ENCODE results near the gene TRPM5. TPM values are rescaled to one million over a fixed set of nuclear protein-coding genes. Genes with fewer than 3 reads are reported as not detected.

TRPM5 gene
- under 0.01 TPM for total RNA-seq

- peak within 1 kb of the TSS; percentile 41 to 43 (median 43) for H3K4me3 ChIP-seq (ENCODE audit: low read length in 3 of 3)
- H3K27ac ChIP-seq (ENCODE audit: low read depth, low read length), result no peak within 1 kb of the TSS
- H3K9ac ChIP-seq (ENCODE audit: low read depth in 1 of 3, low read length in 3 of 3), result no peak within 1 kb of the TSS
- peaks cover 4 to 17% (median 5%) of the 10 kb centered on the region in 3 donors for H3K4me1 ChIP-seq (ENCODE audit: control insufficient read depth in 3 of 3, insufficient read depth in 3 of 3, low read length in 3 of 3)
- no peaks in the 10 kb centered on the region for H3K36me3 ChIP-seq (ENCODE audit: control insufficient read depth in 3 of 3, insufficient read depth in 3 of 3, low read length in 3 of 3)
- peaks cover 48 to 61% (median 52%) of the 10 kb centered on the region in 3 donors for H3K27me3 ChIP-seq (ENCODE audit: control insufficient read depth in 3 of 3, insufficient read depth in 3 of 3, low read length in 3 of 3)
- H3K9me3 ChIP-seq (ENCODE audit: control insufficient read depth in 3 of 3, low read length in 3 of 3), result peaks cover 0 to 4% (median 2%) of the 10 kb centered on the region in 3 donors
These were observed at the start of gene TRPM5 for GRCh38 chr11:2443881-2444820. Gene TRPM5, minus strand, starts transcription at chr11:2444514. Its CDS starts 21,478 bp downstream, at chr11:2423036.

- peaks cover 3 to 9% (median 5%) of the 10 kb centered on the region in 3 donors for H3K9me3 ChIP-seq (ENCODE audit: control insufficient read depth in 3 of 3, low read length in 3 of 3)
- H3K4me3 ChIP-seq (ENCODE audit: low read length in 3 of 3), result no peak overlapping the region
- no peak overlapping the region for H3K27ac ChIP-seq (ENCODE audit: low read depth, low read length)
- no peaks in the 10 kb centered on the region for H3K4me1 ChIP-seq (ENCODE audit: control insufficient read depth in 3 of 3, insufficient read depth in 3 of 3, low read length in 3 of 3)
- H3K27me3 ChIP-seq (ENCODE audit: control insufficient read depth in 3 of 3, insufficient read depth in 3 of 3, low read length in 3 of 3), result peaks cover 4 to 7% (median 5%) of the 10 kb centered on the region in 3 donors
- H3K9ac ChIP-seq (ENCODE audit: low read depth in 1 of 3, low read length in 3 of 3), result no peak overlapping the region
- H3K36me3 ChIP-seq (ENCODE audit: control insufficient read depth in 3 of 3, insufficient read depth in 3 of 3, low read length in 3 of 3), result no peaks in the 10 kb centered on the region
These were observed 44.8 kb upstream of the TRPM5 start for GRCh38 chr11:2489083-2489482.

GRCh38 chr11:2488004-2488403, 43.7 kb upstream of the TRPM5 start:
- H3K9me3 ChIP-seq (ENCODE audit: control insufficient read depth in 3 of 3, low read length in 3 of 3), result peaks cover 3 to 9% (median 5%) of the 10 kb centered on the region in 3 donors
- H3K4me3 ChIP-seq (ENCODE audit: low read length in 3 of 3), result no peak overlapping the region
- H3K27me3 ChIP-seq (ENCODE audit: control insufficient read depth in 3 of 3, insufficient read depth in 3 of 3, low read length in 3 of 3), result peaks cover 12 to 14% (median 12%) of the 10 kb centered on the region in 3 donors
- no peaks in the 10 kb centered on the region for H3K36me3 ChIP-seq (ENCODE audit: control insufficient read depth in 3 of 3, insufficient read depth in 3 of 3, low read length in 3 of 3)
- H3K9ac ChIP-seq (ENCODE audit: low read depth in 1 of 3, low read length in 3 of 3), result no peak overlapping the region
- no peak overlapping the region for H3K27ac ChIP-seq (ENCODE audit: low read depth, low read length)
- no peaks in the 10 kb centered on the region for H3K4me1 ChIP-seq (ENCODE audit: control insufficient read depth in 3 of 3, insufficient read depth in 3 of 3, low read length in 3 of 3)

- Histone ChIP-seq H3K27ac (ENCODE audit: low read depth, low read length) (no peak overlapping the region), H3K9ac (ENCODE audit: low read depth in 1 of 3, low read length in 3 of 3) (no peak overlapping the region), H3K27me3 (ENCODE audit: control insufficient read depth in 3 of 3, insufficient read depth in 3 of 3, low read length in 3 of 3) (peaks cover 25 to 30% (median 28%) of the 10 kb centered on the region in 3 donors), H3K4me1 (ENCODE audit: control insufficient read depth in 3 of 3, insufficient read depth in 3 of 3, low read length in 3 of 3) (peaks cover 0 to 2% (median 0%) of the 10 kb centered on the region in 3 donors), H3K9me3 (ENCODE audit: control insufficient read depth in 3 of 3, low read length in 3 of 3) (peaks cover 3 to 9% (median 5%) of the 10 kb centered on the region in 3 donors), H3K36me3 (ENCODE audit: control insufficient read depth in 3 of 3, insufficient read depth in 3 of 3, low read length in 3 of 3) (no peaks in the 10 kb centered on the region), H3K4me3 (ENCODE audit: low read length in 3 of 3) (no peak overlapping the region)
These were observed 40.3 kb upstream of the TRPM5 start for GRCh38 chr11:2484576-2485125.

- no peak overlapping the region for H3K27ac ChIP-seq (ENCODE audit: low read depth, low read length)
- peaks cover 21 to 30% (median 28%) of the 10 kb centered on the region in 3 donors for H3K27me3 ChIP-seq (ENCODE audit: control insufficient read depth in 3 of 3, insufficient read depth in 3 of 3, low read length in 3 of 3)
- no peak overlapping the region for H3K9ac ChIP-seq (ENCODE audit: low read depth in 1 of 3, low read length in 3 of 3)
- H3K36me3 ChIP-seq (ENCODE audit: control insufficient read depth in 3 of 3, insufficient read depth in 3 of 3, low read length in 3 of 3), result no peaks in the 10 kb centered on the region
- H3K9me3 ChIP-seq (ENCODE audit: control insufficient read depth in 3 of 3, low read length in 3 of 3), result peaks cover 3 to 9% (median 5%) of the 10 kb centered on the region in 3 donors
- H3K4me1 ChIP-seq (ENCODE audit: control insufficient read depth in 3 of 3, insufficient read depth in 3 of 3, low read length in 3 of 3), result peaks cover 0 to 2% (median 0%) of the 10 kb centered on the region in 3 donors
- H3K4me3 ChIP-seq (ENCODE audit: low read length in 3 of 3), result no peak overlapping the region
These were observed 39.1 kb upstream of the TRPM5 start for GRCh38 chr11:2483426-2483825.

GRCh38 chr11:2482745-2483144, 38.4 kb upstream of the TRPM5 start:
- H3K4me1 ChIP-seq (ENCODE audit: control insufficient read depth in 3 of 3, insufficient read depth in 3 of 3, low read length in 3 of 3), result peaks cover 0 to 2% (median 0%) of the 10 kb centered on the region in 3 donors
- H3K4me3 ChIP-seq (ENCODE audit: low read length in 3 of 3), result no peak overlapping the region
- H3K9me3 ChIP-seq (ENCODE audit: control insufficient read depth in 3 of 3, low read length in 3 of 3), result peaks cover 0 to 4% (median 4%) of the 10 kb centered on the region in 3 donors
- no peak overlapping the region for H3K27ac ChIP-seq (ENCODE audit: low read depth, low read length)
- H3K27me3 ChIP-seq (ENCODE audit: control insufficient read depth in 3 of 3, insufficient read depth in 3 of 3, low read length in 3 of 3), result peaks cover 21 to 30% (median 28%) of the 10 kb centered on the region in 3 donors
- H3K9ac ChIP-seq (ENCODE audit: low read depth in 1 of 3, low read length in 3 of 3), result no peak overlapping the region
- no peaks in the 10 kb centered on the region for H3K36me3 ChIP-seq (ENCODE audit: control insufficient read depth in 3 of 3, insufficient read depth in 3 of 3, low read length in 3 of 3)

GRCh38 chr11:2482204-2482603, 37.9 kb upstream of the TRPM5 start:
- Histone ChIP-seq H3K9me3 (ENCODE audit: control insufficient read depth in 3 of 3, low read length in 3 of 3) (peaks cover 0 to 3% (median 0%) of the 10 kb centered on the region in 3 donors), H3K27me3 (ENCODE audit: control insufficient read depth in 3 of 3, insufficient read depth in 3 of 3, low read length in 3 of 3) (peaks cover 21 to 30% (median 30%) of the 10 kb centered on the region in 3 donors), H3K36me3 (ENCODE audit: control insufficient read depth in 3 of 3, insufficient read depth in 3 of 3, low read length in 3 of 3) (no peaks in the 10 kb centered on the region), H3K27ac (ENCODE audit: low read depth, low read length) (no peak overlapping the region), H3K4me1 (ENCODE audit: control insufficient read depth in 3 of 3, insufficient read depth in 3 of 3, low read length in 3 of 3) (peaks cover 0 to 2% (median 0%) of the 10 kb centered on the region in 3 donors), H3K4me3 (ENCODE audit: low read length in 3 of 3) (no peak overlapping the region), H3K9ac (ENCODE audit: low read depth in 1 of 3, low read length in 3 of 3) (no peak overlapping the region)

- H3K27ac ChIP-seq (ENCODE audit: low read depth, low read length), result no peak overlapping the region
- peaks cover 27 to 32% (median 30%) of the 10 kb centered on the region in 3 donors for H3K27me3 ChIP-seq (ENCODE audit: control insufficient read depth in 3 of 3, insufficient read depth in 3 of 3, low read length in 3 of 3)
- H3K9ac ChIP-seq (ENCODE audit: low read depth in 1 of 3, low read length in 3 of 3), result no peak overlapping the region
- H3K4me1 ChIP-seq (ENCODE audit: control insufficient read depth in 3 of 3, insufficient read depth in 3 of 3, low read length in 3 of 3), result peaks cover 0 to 2% (median 0%) of the 10 kb centered on the region in 3 donors
- H3K4me3 ChIP-seq (ENCODE audit: low read length in 3 of 3), result no peak overlapping the region
- no peaks in the 10 kb centered on the region for H3K36me3 ChIP-seq (ENCODE audit: control insufficient read depth in 3 of 3, insufficient read depth in 3 of 3, low read length in 3 of 3)
- H3K9me3 ChIP-seq (ENCODE audit: control insufficient read depth in 3 of 3, low read length in 3 of 3), result no peaks in the 10 kb centered on the region
These were observed 36.9 kb upstream of the TRPM5 start for GRCh38 chr11:2481253-2481652.

GRCh38 chr11:2480874-2481220, 36.5 kb upstream of the TRPM5 start:
- Histone ChIP-seq H3K27ac (ENCODE audit: low read depth, low read length) (no peak overlapping the region), H3K36me3 (ENCODE audit: control insufficient read depth in 3 of 3, insufficient read depth in 3 of 3, low read length in 3 of 3) (no peaks in the 10 kb centered on the region), H3K9ac (ENCODE audit: low read depth in 1 of 3, low read length in 3 of 3) (no peak overlapping the region), H3K27me3 (ENCODE audit: control insufficient read depth in 3 of 3, insufficient read depth in 3 of 3, low read length in 3 of 3) (peaks cover 27 to 32% (median 30%) of the 10 kb centered on the region in 3 donors), H3K4me3 (ENCODE audit: low read length in 3 of 3) (no peak overlapping the region), H3K4me1 (ENCODE audit: control insufficient read depth in 3 of 3, insufficient read depth in 3 of 3, low read length in 3 of 3) (peaks cover 0 to 2% (median 0%) of the 10 kb centered on the region in 3 donors), H3K9me3 (ENCODE audit: control insufficient read depth in 3 of 3, low read length in 3 of 3) (no peaks in the 10 kb centered on the region)

All from skeletal muscle tissue (tissue), 4 donors.